BLaER1 (cell line): Measurements from ENCODE around the gene PLAC1.

ENCODE experiments used
- H3K27ac ChIP-seq: shearing (Covaris generic); formaldehyde crosslinking; 2 replicates; pipeline ENCODE4 v1.8.1; 2022
- H3K27me3 ChIP-seq: shearing (Covaris generic); formaldehyde crosslinking; 2 replicates; pipeline ENCODE4 v1.8.1; 2022
- H3K36me3 ChIP-seq: shearing (Covaris generic); formaldehyde crosslinking; 2 replicates; pipeline ENCODE4 v1.8.1; 2022
- H3K4me1 ChIP-seq: shearing (Covaris generic); formaldehyde crosslinking; 2 replicates; pipeline ENCODE4 v1.8.1; 2022
- H3K4me2 ChIP-seq: shearing (Covaris generic); formaldehyde crosslinking; 2 replicates; pipeline ENCODE4 v1.8.1; 2022
- H3K4me3 ChIP-seq: shearing (Covaris generic); formaldehyde crosslinking; 2 replicates; pipeline ENCODE4 v1.8.1; 2022
- H3K9ac ChIP-seq: shearing (Covaris generic); formaldehyde crosslinking; 2 replicates; pipeline ENCODE4 v1.8.1; 2022
- H3K9me3 ChIP-seq: shearing (Covaris generic); formaldehyde crosslinking; 2 replicates; pipeline ENCODE4 v1.8.1; 2022
- H4K20me1 ChIP-seq: shearing (Covaris generic); formaldehyde crosslinking; 2 replicates; pipeline ENCODE4 v1.8.1; 2022
- Cebpa-rat ChIP-seq: shearing (Covaris generic); IDR thresholded peaks from 2 replicates; pipeline ENCODE4 v1.8.1; 2022

The PLAC1 gene

DNA sequence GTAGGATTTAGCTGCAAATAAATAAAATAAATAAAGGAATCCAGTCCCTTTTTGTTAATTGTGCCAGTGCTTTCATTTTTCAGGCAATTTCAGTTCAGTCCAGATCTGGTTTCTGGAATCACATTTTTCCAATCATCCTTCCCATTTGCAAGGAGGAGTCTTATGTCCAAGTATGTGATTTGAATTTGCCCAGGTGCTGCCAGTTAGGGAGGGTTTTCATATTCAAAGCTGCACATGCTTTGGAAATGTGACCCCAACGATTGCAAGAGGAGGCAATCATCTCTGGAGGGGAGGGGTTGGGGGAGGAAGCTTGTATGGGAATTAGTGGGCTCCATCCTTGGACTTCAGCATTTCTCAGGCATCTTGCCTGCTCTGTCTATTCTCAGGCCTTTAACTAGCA lies 4.4 kb downstream of the PLAC1 start:
- H3K9ac ChIP-seq, result no peak overlapping the region

DNA sequence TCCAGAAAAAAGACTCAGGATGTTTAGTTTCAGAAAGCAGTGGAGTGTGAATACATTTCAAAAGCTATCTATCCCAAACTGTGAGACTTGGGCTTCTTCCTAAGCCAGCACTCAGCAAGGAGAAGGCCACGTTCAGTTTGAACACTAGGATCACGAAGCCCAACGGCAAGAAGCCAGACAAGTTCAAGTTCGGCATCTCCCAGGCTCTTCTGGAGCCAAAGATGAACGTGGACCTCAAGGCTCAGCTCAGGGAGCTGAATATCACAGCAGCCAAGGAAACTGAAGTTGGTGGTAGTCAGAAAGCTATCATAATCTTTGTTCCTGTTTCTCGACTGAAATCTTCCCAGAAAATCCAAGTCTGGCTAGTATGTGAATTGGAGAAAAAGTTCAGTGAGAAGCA lies 7.6 kb downstream of the PLAC1 start:
- Histone ChIP-seq H3K4me3 (no peak overlapping the region), H3K9ac (no peak overlapping the region), H3K36me3 (no peaks in the 10 kb centered on the region), H4K20me1 (no peaks in the 10 kb centered on the region; the same call in 1 of the 2 replicates), H3K27me3 (peaks cover 96% of the 10 kb centered on the region), H3K4me2 (no peak overlapping the region), H3K9me3 (no peaks in the 10 kb centered on the region), H3K4me1 (no peaks in the 10 kb centered on the region), H3K27ac (no peak overlapping the region)
- TF ChIP-seq Cebpa-rat, result no peak

More for the DNA sequence above, 4.4 kb downstream of the PLAC1 start:
- Histone ChIP-seq H3K27ac (no peak overlapping the region), H3K4me1 (no peaks in the 10 kb centered on the region), H3K27me3 (peaks cover 96% of the 10 kb centered on the region), H3K4me2 (no peak overlapping the region), H4K20me1 (peaks cover 8% of the 10 kb centered on the region; the same call in 1 of the 2 replicates), H3K9me3 (no peaks in the 10 kb centered on the region), H3K4me3 (no peak overlapping the region), H3K36me3 (no peaks in the 10 kb centered on the region)
- no peak for TF ChIP-seq Cebpa-rat

DNA sequence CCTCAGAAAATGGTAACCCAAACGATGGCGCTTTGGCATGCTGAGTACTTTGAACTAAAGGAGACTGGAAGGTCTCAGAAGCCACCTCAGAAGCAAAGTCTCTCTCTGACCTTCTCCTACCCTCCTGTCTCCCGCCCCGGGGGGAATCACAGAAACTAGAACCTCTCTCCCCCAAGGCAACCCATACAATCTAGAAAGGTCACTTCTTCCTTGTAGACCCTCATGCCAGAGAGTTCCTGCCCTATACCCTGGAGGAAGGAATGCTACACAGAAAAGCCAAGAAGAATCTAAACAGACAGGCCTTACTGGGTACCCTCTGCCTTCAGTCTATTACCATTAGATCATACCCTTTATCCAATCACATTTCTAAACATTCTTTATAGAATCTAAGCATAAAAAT lies 8.5 kb downstream of the PLAC1 start:
- no peak for TF ChIP-seq Cebpa-rat
- Histone ChIP-seq H4K20me1 (no peaks in the 10 kb centered on the region; the same call in 1 of the 2 replicates), H3K4me3 (no peak overlapping the region), H3K27me3 (peaks cover 100% of the 10 kb centered on the region), H3K4me1 (no peaks in the 10 kb centered on the region), H3K9me3 (no peaks in the 10 kb centered on the region), H3K36me3 (no peaks in the 10 kb centered on the region), H3K27ac (no peak overlapping the region), H3K9ac (no peak overlapping the region), H3K4me2 (no peak overlapping the region)

DNA sequence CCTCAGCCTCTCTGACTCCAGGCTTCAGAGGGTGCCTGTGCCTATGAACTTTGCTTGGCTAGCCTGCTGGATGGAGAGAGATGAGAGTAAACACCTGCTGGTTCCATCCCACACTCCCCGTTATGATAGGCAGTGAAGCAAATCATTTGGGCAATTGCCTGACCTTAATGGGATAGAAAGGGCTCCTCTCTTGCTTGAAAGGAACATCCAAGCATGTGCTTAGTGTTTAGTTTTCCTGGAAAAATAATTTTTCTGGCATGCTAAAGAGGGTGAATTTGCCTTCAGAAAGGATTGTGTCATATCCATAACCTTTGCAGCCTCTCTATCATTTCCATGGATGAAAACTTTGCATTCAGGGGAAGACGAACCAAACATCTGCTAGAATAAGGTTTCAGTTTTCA lies 10.8 kb downstream of the PLAC1 start:
- Histone ChIP-seq H3K9me3 (no peaks in the 10 kb centered on the region), H3K27me3 (peaks cover 86% of the 10 kb centered on the region), H3K4me3 (no peak overlapping the region), H3K27ac (no peak overlapping the region), H3K4me2 (no peak overlapping the region), H3K9ac (no peak overlapping the region), H4K20me1 (no peaks in the 10 kb centered on the region), H3K36me3 (no peaks in the 10 kb centered on the region), H3K4me1 (no peaks in the 10 kb centered on the region)
- TF ChIP-seq Cebpa-rat, result no peak

DNA sequence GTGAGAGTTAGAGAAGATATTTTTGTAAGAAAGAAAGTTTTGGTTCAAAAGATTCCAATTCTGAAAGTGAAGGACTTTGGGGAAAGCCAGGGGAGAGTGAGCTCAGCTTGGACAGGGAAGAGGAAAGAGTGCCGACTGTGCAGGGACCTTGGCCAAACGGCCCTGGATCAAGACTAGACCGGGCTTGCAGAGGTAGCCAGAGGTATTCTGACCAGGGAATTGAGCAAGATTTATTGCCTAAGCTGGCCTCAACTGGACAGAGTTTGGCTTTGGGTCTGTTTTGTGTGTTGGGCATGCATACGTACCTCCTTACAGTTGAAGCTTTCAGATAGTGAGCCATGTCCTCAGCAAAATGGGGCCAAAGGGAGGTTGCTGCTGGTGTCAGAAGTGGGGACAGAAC lies 11.6 kb downstream of the PLAC1 start:
- H3K4me1 ChIP-seq, result no peaks in the 10 kb centered on the region
- no peaks in the 10 kb centered on the region for H3K9me3 ChIP-seq
- H3K9ac ChIP-seq, result no peak overlapping the region
- no peak overlapping the region for H3K4me3 ChIP-seq
- H3K4me2 ChIP-seq, result no peak overlapping the region
- no peak overlapping the region for H3K27ac ChIP-seq
- H4K20me1 ChIP-seq, result no peaks in the 10 kb centered on the region
- H3K36me3 ChIP-seq, result no peaks in the 10 kb centered on the region
- peaks cover 86% of the 10 kb centered on the region for H3K27me3 ChIP-seq
- TF ChIP-seq Cebpa-rat, result no peak

DNA sequence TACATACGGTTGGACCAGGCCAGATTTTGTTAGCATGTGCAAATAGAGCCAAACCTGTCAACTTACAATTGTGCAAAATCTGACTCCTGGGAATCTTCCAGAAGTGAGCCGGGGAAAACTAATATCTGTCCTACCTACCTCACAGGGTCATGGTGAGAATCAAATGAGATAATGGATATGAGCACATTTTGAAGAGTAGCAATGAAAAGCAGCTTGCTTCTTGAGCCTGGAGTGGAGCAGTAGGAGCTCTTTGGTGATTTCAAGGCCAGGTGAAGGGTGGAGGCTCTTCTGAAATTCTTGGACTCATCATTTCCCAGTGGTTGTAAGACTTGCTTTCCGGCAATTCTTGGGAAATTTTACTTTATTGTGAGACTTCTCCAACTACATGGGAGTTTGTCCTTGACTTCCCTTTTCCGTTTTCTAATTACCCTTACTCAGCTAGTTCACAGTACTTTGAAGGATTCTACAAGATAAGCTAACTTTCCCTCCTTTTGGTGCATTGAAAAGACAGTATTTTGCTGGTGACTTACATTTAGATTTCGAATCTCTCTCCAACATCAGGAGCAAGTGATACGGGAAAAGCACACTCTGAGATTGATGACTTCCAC lies 12.2 kb downstream of the PLAC1 start:
- no peak for TF ChIP-seq Cebpa-rat
- H3K27me3 ChIP-seq, result peaks cover 86% of the 10 kb centered on the region
- no peaks in the 10 kb centered on the region for H3K36me3 ChIP-seq
- no peak overlapping the region for H3K4me3 ChIP-seq
- H4K20me1 ChIP-seq, result no peaks in the 10 kb centered on the region
- H3K4me2 ChIP-seq, result no peak overlapping the region
- H3K4me1 ChIP-seq, result no peaks in the 10 kb centered on the region
- H3K9me3 ChIP-seq, result no peaks in the 10 kb centered on the region
- H3K27ac ChIP-seq, result no peak overlapping the region
- no peak overlapping the region for H3K9ac ChIP-seq

DNA sequence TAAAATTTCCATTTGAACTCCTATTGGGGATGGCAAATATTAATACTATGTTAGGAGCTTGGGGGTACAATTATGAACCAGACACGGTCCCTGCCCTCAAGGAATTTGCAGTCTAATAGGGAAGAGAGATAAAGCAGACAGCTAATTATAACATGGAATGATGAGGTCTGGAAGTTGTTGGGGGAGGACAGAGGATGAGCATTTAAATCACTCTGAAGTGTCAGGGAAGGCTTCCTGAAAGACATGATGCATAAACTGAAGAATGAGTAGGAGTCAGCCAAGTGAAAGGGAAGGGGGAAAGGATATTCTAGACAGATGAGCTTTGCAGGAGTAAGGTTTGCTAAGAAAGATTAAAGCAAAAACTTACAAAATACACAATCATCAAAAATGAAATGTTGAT lies 15.9 kb downstream of the PLAC1 start:
- Histone ChIP-seq H3K36me3 (no peaks in the 10 kb centered on the region), H3K4me2 (no peak overlapping the region), H3K4me1 (no peaks in the 10 kb centered on the region), H3K27ac (no peak overlapping the region), H3K9ac (no peak overlapping the region), H4K20me1 (no peaks in the 10 kb centered on the region), H3K27me3 (peaks cover 83% of the 10 kb centered on the region), H3K4me3 (no peak overlapping the region), H3K9me3 (no peaks in the 10 kb centered on the region)
- no peak for TF ChIP-seq Cebpa-rat

DNA sequence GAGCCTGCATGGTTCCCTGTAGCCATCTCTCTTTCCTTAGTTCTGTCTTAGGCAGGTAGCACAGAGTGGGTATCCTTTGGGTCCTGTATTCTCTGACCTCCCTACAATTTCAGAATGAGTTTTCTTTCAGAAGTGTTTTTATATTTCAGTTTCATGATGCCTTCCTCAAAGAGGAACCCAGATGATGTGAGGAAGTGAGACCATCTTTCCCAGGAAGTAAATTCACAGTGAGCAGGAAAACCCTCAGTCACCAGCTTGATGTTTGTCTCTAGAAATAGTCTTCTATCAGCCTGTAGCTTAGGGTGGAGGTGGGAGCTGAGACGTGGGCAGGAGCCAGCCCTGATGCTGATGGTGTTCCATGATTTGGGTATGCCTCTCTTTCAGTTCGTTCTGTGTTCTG lies 16.9 kb downstream of the PLAC1 start:
- Histone ChIP-seq H3K4me3 (no peak overlapping the region), H3K9me3 (no peaks in the 10 kb centered on the region), H3K9ac (no peak overlapping the region), H3K27ac (no peak overlapping the region), H3K27me3 (peaks cover 83% of the 10 kb centered on the region), H4K20me1 (no peaks in the 10 kb centered on the region), H3K4me2 (no peak overlapping the region), H3K4me1 (no peaks in the 10 kb centered on the region), H3K36me3 (no peaks in the 10 kb centered on the region)
- no peak for TF ChIP-seq Cebpa-rat

DNA sequence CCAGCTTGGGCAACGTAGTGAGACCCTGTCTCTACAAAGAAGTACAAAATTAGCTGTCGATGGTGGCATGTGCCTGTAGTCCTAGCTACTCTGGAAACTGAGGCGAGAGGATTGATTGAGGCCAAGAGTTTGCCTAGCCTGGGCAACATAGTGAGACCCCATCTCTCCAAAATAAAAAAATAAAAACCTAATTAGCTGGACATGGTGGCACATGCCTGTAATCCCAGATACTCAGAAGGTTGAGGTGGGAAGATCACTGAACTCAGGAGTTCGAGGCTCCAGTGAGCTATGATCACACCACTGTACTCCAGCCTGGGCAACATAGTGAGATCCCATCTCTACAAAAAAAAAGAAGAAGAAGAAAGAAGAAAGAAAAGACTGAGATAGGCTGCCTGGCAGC lies 17.4 kb downstream of the PLAC1 start:
- Histone ChIP-seq H3K27ac (no peak overlapping the region), H3K4me3 (no peak overlapping the region), H3K27me3 (peaks cover 83% of the 10 kb centered on the region), H3K4me1 (no peaks in the 10 kb centered on the region), H3K9me3 (no peaks in the 10 kb centered on the region), H3K4me2 (no peak overlapping the region), H3K9ac (no peak overlapping the region), H3K36me3 (no peaks in the 10 kb centered on the region), H4K20me1 (no peaks in the 10 kb centered on the region)
- TF ChIP-seq Cebpa-rat, result no peak

DNA sequence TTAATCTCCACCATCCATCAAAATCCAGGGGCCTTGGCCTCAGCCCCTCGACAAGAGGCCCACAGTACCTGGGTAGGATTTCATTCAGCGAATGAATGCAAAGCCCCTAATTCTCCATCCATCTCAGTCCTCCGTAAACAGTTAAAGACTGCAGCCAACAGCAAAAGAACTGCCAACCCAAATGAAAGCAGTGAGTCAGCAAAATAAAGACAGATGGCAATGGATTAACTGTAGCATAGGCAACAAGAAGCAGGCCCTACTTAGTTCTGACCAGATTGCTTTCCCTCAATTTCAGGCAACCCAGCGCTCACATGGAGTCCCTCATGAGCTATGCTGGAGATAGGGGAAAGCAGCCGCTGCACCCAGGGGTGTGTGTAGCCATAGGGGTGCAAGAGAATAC lies 21.4 kb downstream of the PLAC1 start:
- no peak overlapping the region for H3K27ac ChIP-seq
- no peak for TF ChIP-seq Cebpa-rat
- no peaks in the 10 kb centered on the region for H4K20me1 ChIP-seq
- H3K4me2 ChIP-seq, result no peak overlapping the region
- no peaks in the 10 kb centered on the region for H3K9me3 ChIP-seq
- no peak overlapping the region for H3K4me3 ChIP-seq
- H3K27me3 ChIP-seq, result peaks cover 87% of the 10 kb centered on the region
- no peak overlapping the region for H3K9ac ChIP-seq
- H3K4me1 ChIP-seq, result no peaks in the 10 kb centered on the region
- H3K36me3 ChIP-seq, result no peaks in the 10 kb centered on the region

DNA sequence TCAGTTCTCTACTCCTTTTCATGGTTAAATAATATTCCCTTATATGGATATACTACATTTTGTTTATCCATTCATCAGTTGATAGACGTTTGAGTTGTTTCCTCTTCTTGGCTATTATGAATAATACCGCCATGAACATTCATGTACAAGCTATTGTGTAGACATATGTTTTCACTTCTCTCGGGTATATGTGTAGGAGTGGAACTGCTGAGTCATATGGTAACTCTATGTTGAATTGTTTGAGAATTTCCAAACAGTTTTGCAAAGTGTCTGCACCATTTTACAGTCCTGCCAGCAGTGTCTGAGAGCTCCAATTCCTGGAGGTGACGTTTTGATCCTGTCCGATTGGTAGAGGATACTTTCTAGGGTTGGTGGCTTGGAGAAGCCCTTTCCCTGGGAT lies 23.6 kb downstream of the PLAC1 start:
- no peak overlapping the region for H3K4me2 ChIP-seq
- no peaks in the 10 kb centered on the region for H3K4me1 ChIP-seq
- H3K27ac ChIP-seq, result no peak overlapping the region
- no peak overlapping the region for H3K9ac ChIP-seq
- H3K9me3 ChIP-seq, result no peaks in the 10 kb centered on the region
- H3K4me3 ChIP-seq, result no peak overlapping the region
- peaks cover 87% of the 10 kb centered on the region for H3K27me3 ChIP-seq
- H3K36me3 ChIP-seq, result no peaks in the 10 kb centered on the region
- no peaks in the 10 kb centered on the region for H4K20me1 ChIP-seq
- TF ChIP-seq Cebpa-rat, result no peak
